IMR-90 (cell line): Measurements from ENCODE around the gene ZNF282. TPM values are rescaled to one million over a fixed set of nuclear protein-coding genes. Genes with fewer than 3 reads are reported as not detected.

ENCODE experiments used
- ATAC-seq: fragments of 200-7000 bp; cut with Tn5 transposase; 2 replicates; pipeline ENCODE4 v1.9.1; 2020; ENCODE audit warnings: low read depth, mild to moderate bottlenecking, moderate library complexity
- BruUV-seq: library from RNA; stranded (reverse); fragments of 400-500 nt; replicated peaks from 2 replicates; lab custom pipeline; 2021; lab: Mats Ljungman, UMichigan
- CTCF ChIA-PET: fragments of 300-600 bp; formaldehyde crosslinking; extraction: SDS; loops from one replicate; lab custom pipeline; 2021; ENCODE audit warnings: antibody characterized with exemption; lab: Yijun Ruan, JAX
- POLR2A ChIA-PET: fragments of 300-600 bp; sonication (Branson Sonifier 250); formaldehyde crosslinking; loops from one replicate; lab custom pipeline; 2022; ENCODE audit warnings: antibody characterized with exemption; ENCODE audit not compliant: unreplicated experiment; lab: Charles Lee
- DNase-seq: peaks from one replicate; pipeline ENCODE4 v3.0.0; 2013
- H2AFZ ChIP-seq: replicated peaks from 2 replicates; pipeline ENCODE3; 2013; ENCODE audit warnings: low read length, mild to moderate bottlenecking; ENCODE audit not compliant: poor library complexity
- H2AK5ac ChIP-seq: 2 replicates; pipeline ENCODE4 v1.6.1; 2013; ENCODE audit warnings: low read depth, low read length, inconsistent platforms
- H2AK9ac ChIP-seq: replicated peaks from 2 replicates; pipeline ENCODE3; 2013; ENCODE audit warnings: mild to moderate bottlenecking, low read depth, low read length, moderate library complexity; ENCODE audit not compliant: poor library complexity
- H2BK120ac ChIP-seq: 2 replicates; pipeline ENCODE4 v1.6.1; 2013; ENCODE audit warnings: low read depth, low read length, inconsistent platforms
- H2BK15ac ChIP-seq: 3 replicates; pipeline ENCODE4 v1.6.1; 2013; ENCODE audit warnings: low read depth, low read length, inconsistent platforms
- H2BK20ac ChIP-seq: 2 replicates; pipeline ENCODE4 v1.6.1; 2013; ENCODE audit warnings: low read depth, mild to moderate bottlenecking, inconsistent platforms, low read length, moderate library complexity
- H2BK5ac ChIP-seq: 2 replicates; pipeline ENCODE4 v1.6.1; 2013; ENCODE audit warnings: mild to moderate bottlenecking, low read depth, low read length, inconsistent platforms; ENCODE audit not compliant: poor library complexity, severe bottlenecking
- H3K14ac ChIP-seq: replicated peaks from 2 replicates; pipeline ENCODE4 v1.6.1; 2013; ENCODE audit warnings: low read depth, low read length, inconsistent platforms
- H3K18ac ChIP-seq: 2 replicates; pipeline ENCODE4 v1.6.1; 2013; ENCODE audit warnings: low read depth, low read length, control low read depth
- H3K23ac ChIP-seq: 2 replicates; pipeline ENCODE4 v1.6.1; 2013; ENCODE audit warnings: low read depth, low read length, inconsistent platforms
- H3K27ac ChIP-seq: 2 replicates; pipeline ENCODE4 v1.5.1; 2013; ENCODE audit warnings: mild to moderate bottlenecking, control low read depth, low read length; ENCODE audit not compliant: insufficient read depth
- H3K27me3 ChIP-seq: 2 replicates; pipeline ENCODE4 v1.6.1; 2013; ENCODE audit warnings: low read length; ENCODE audit not compliant: control insufficient read depth, insufficient read depth
- H3K36me3 ChIP-seq: 2 replicates; pipeline ENCODE4 v1.6.1; 2013; ENCODE audit warnings: low read length, mixed read lengths; ENCODE audit not compliant: control insufficient read depth, insufficient read depth
- H3K4ac ChIP-seq: 2 replicates; pipeline ENCODE4 v1.6.1; 2013; ENCODE audit warnings: low read depth, low read length, inconsistent platforms
- H3K4me1 ChIP-seq: 2 replicates; pipeline ENCODE4 v1.6.1; 2013; ENCODE audit warnings: low read length, mixed read lengths; ENCODE audit not compliant: control insufficient read depth, insufficient read depth
- H3K4me2 ChIP-seq: 2 replicates; pipeline ENCODE4 v1.6.1; 2013; ENCODE audit warnings: low read depth, mild to moderate bottlenecking, control low read depth, low read length, moderate library complexity
- H3K4me3 ChIP-seq: 2 replicates; pipeline ENCODE4 v1.5.1; 2013; ENCODE audit warnings: low read depth, mild to moderate bottlenecking, control low read depth, low read length, moderate library complexity; ENCODE audit not compliant: insufficient read depth
- H3K56ac ChIP-seq: 2 replicates; pipeline ENCODE4 v1.6.1; 2013; ENCODE audit warnings: low read length, inconsistent platforms; ENCODE audit not compliant: insufficient read depth; ENCODE audit errors: extremely low read depth
- H3K79me1 ChIP-seq, 2 experiments: 2 replicates each; pipeline ENCODE4 v1.6.1; 2013; ENCODE audit warnings: low read length in 2 of 2, inconsistent platforms in 1 of 2, low read depth in 1 of 2
- H3K9ac ChIP-seq: 2 replicates; pipeline ENCODE4 v1.6.1; 2013; ENCODE audit warnings: low read depth, low read length, control low read depth
- H3K9me1 ChIP-seq: 2 replicates; pipeline ENCODE4 v1.6.1; 2013; ENCODE audit warnings: low read length, inconsistent platforms; ENCODE audit not compliant: insufficient read depth
- H3K9me3 ChIP-seq: 2 replicates; pipeline ENCODE4 v1.6.1; 2013; ENCODE audit warnings: low read length; ENCODE audit not compliant: control insufficient read depth, insufficient read depth
- H4K20me1 ChIP-seq: 2 replicates; pipeline ENCODE4 v1.6.1; 2013; ENCODE audit warnings: low read length, inconsistent platforms; ENCODE audit not compliant: insufficient read depth
- H4K5ac ChIP-seq: 2 replicates; pipeline ENCODE4 v1.6.1; 2013; ENCODE audit warnings: mild to moderate bottlenecking, low read depth, low read length, control low read depth
- H4K8ac ChIP-seq, 2 experiments: 2 replicates each; pipeline ENCODE4 v1.6.1; 2013; ENCODE audit warnings: low read depth in 2 of 2, low read length in 2 of 2, control low read depth in 1 of 2, inconsistent platforms in 1 of 2
- H4K91ac ChIP-seq: 2 replicates; pipeline ENCODE4 v1.6.1; 2013; ENCODE audit warnings: low read depth, low read length, inconsistent platforms; ENCODE audit not compliant: insufficient read depth
- BHLHE40 ChIP-seq: fragments of 150-350 bp; IDR thresholded peaks from 2 replicates; pipeline ENCODE4 v1.6.1; 2016; ENCODE audit warnings: mild to moderate bottlenecking, low read depth, low read length
- CEBPB ChIP-seq: IDR thresholded peaks from 2 replicates; pipeline ENCODE4 v1.6.1; 2012; ENCODE audit warnings: low read depth, low read length, improper control_type of control experiment
- CHD1 ChIP-seq: IDR thresholded peaks from 2 replicates; pipeline ENCODE4 v1.6.1; 2012; ENCODE audit warnings: low read depth, low read length, improper control_type of control experiment
- ELK1 ChIP-seq: fragments of 150-350 bp; IDR thresholded peaks from 2 replicates; pipeline ENCODE4 v1.6.1; 2016; ENCODE audit warnings: low read depth, mild to moderate bottlenecking, low read length, moderate library complexity, borderline replicate concordance
- FOS ChIP-seq: fragments of 150-350 bp; IDR thresholded peaks from 2 replicates; pipeline ENCODE4 v1.6.1; 2016; ENCODE audit warnings: low read depth, low read length
- MAFK ChIP-seq: IDR thresholded peaks from 2 replicates; pipeline ENCODE4 v1.6.1; 2012; ENCODE audit warnings: low read depth, low read length, improper control_type of control experiment
- MAZ ChIP-seq: IDR thresholded peaks from 2 replicates; pipeline ENCODE4 v1.6.1; 2012; ENCODE audit warnings: low read depth, mild to moderate bottlenecking, low read length, improper control_type of control experiment, moderate library complexity, borderline replicate concordance
- MXI1 ChIP-seq: IDR thresholded peaks from 2 replicates; pipeline ENCODE4 v1.6.1; 2012; ENCODE audit warnings: low read depth, mild to moderate bottlenecking, low read length, moderate library complexity, borderline replicate concordance
- NFE2L2 ChIP-seq: fragments of 150-350 bp; IDR thresholded peaks from 2 replicates; pipeline ENCODE4 v1.6.1; 2016; ENCODE audit warnings: low read depth, mild to moderate bottlenecking, low read length
- POLR2A ChIP-seq: IDR thresholded peaks from 2 replicates; pipeline ENCODE4 v1.6.1; 2012; ENCODE audit warnings: mild to moderate bottlenecking, low read depth, low read length
- RAD21 ChIP-seq: IDR thresholded peaks from 2 replicates; pipeline ENCODE4 v1.6.1; 2012; ENCODE audit warnings: low read length, improper control_type of control experiment
- RCOR1 ChIP-seq: IDR thresholded peaks from 2 replicates; pipeline ENCODE4 v1.6.1; 2012; ENCODE audit warnings: mild to moderate bottlenecking, low read length, improper control_type of control experiment; ENCODE audit not compliant: insufficient replicate concordance
- RFX5 ChIP-seq: IDR thresholded peaks from 2 replicates; pipeline ENCODE4 v1.8.0; 2012; ENCODE audit warnings: low read depth, mild to moderate bottlenecking, low read length, moderate library complexity
- SMC3 ChIP-seq: fragments of 150-350 bp; IDR thresholded peaks from 2 replicates; pipeline ENCODE4 v1.6.1; 2016; ENCODE audit warnings: low read depth, mild to moderate bottlenecking, antibody characterized with exemption, low read length, moderate library complexity
- USF2 ChIP-seq: fragments of 150-350 bp; IDR thresholded peaks from 2 replicates; pipeline ENCODE4 v1.6.1; 2017; ENCODE audit warnings: mild to moderate bottlenecking, antibody characterized with exemption, low read length, low read depth
- WGBS, 2 experiments: methylation state at CpG; one replicate each; pipeline versions ENCODE4 v1.1.5 to v1.1.7; 2013; ENCODE audit warnings: missing lambda C conversion rate in 2 of 2; ENCODE audit not compliant: insufficient read length in 1 of 2; ENCODE audit errors: extremely low coverage in 2 of 2; 5-methylcytosine and 5-hydroxymethylcytosine counted together
- dilution Hi-C: fragments of 300-500 bp; cut with HindIII; formaldehyde crosslinking; loops from one replicate; pipeline ENCODE4 v1.14.3; 2018; ENCODE audit warnings: low sequenced_read_pairs; ENCODE audit not compliant: unreplicated experiment
- in situ Hi-C: fragments of 300-500 bp; cut with MboI; formaldehyde crosslinking; loops from 3 replicates; pipeline ENCODE4 v1.14.3; 2019; ENCODE audit warnings: low sequenced_read_pairs, inconsistent platforms, mixed read lengths
- intact Hi-C: fragments of 100-400 bp; cut with micrococcal nuclease; formaldehyde crosslinking; loops from 2 replicates; pipeline ENCODE4 v1.10.0; 2022
- polyA plus RNA-seq, 3 experiments: library from polyadenylated mRNA; depleted of rRNA; stranded (reverse); fragments of >200 nt; gene quantifications; 2 replicates each; pipeline ENCODE4 v1.2.3, GENCODE V29; 2012; ENCODE audit warnings: low replicate concordance in 1 of 3
- total RNA-seq: library from RNA; depleted of rRNA; stranded (reverse); fragments of >200 nt; gene quantifications from 2 replicates; pipeline ENCODE4 v1.2.3, GENCODE V29; 2012

The ZNF282 gene
- total and polyA plus RNA-seq, 2 of the 4 experiments (the other 2 are of a cell fraction), result 7.2 to 11.9 TPM

- Histone ChIP-seq H3K23ac (no peak overlapping the region), H4K8ac (no peak overlapping the region), H2AK9ac (no peak overlapping the region), H2BK5ac (no peak overlapping the region), H3K9me3 (no peaks in the 10 kb centered on the region), H3K56ac (no peak overlapping the region), H2AK5ac (no peak overlapping the region), H4K91ac (no peak overlapping the region), H3K9me1 (peaks cover 11% of the 10 kb centered on the region; the same call in 1 of the 2 replicates), H2AFZ (no peak overlapping the region), H3K4ac (no peak overlapping the region), H3K4me1 (no peaks in the 10 kb centered on the region), H3K14ac (no peak overlapping the region), H3K27me3 (no peaks in the 10 kb centered on the region), H3K79me1 (peaks cover 13 to 14% of the 10 kb centered on the region in 2 experiments; a peak in 3 of 4 replicates), H4K20me1 (peaks cover 2% of the 10 kb centered on the region; the same call in 1 of the 2 replicates), H3K4me3 (no peak overlapping the region), H3K27ac (no peak overlapping the region), H3K18ac (no peak overlapping the region), H2BK20ac (no peak overlapping the region), H4K5ac (no peak overlapping the region), H3K4me2 (no peak overlapping the region), H3K36me3 (peaks cover 43% of the 10 kb centered on the region), H2BK15ac (no peak overlapping the region), H3K9ac (no peak overlapping the region), H2BK120ac (no peak overlapping the region)
- no TSS peak for BruUV-seq
- POLR2A ChIA-PET, result no interaction called here
- in situ Hi-C loops (no loop called here), dilution Hi-C loops (no loop called here), intact Hi-C loops (no loop called here)
- CTCF ChIA-PET, result no interaction called here
- TF ChIP-seq RFX5 (no peak), SMC3 (no peak), RCOR1 (no peak), CEBPB (no peak), POLR2A (no peak), MXI1 (no peak), MAFK (no peak), FOS (no peak), MAZ (no peak), ELK1 (no peak), NFE2L2 (no peak), BHLHE40 (no peak), CHD1 (no peak), USF2 (no peak), RAD21 (no peak)
- no peak for DNase-seq
- no peak for ATAC-seq
- WGBS, 2 experiments, result 100% methylated on average over 1 of the region's 16 CpGs; no CpG with 5 or more reads in 1 of the 2 experiments
Observed at GRCh38 chr7:149254181-149254858, 59.0 kb downstream of the ZNF282 start.
